Breast epithelium (tissue), 3 donors: ENCODE results near the gene TIAM2.

ENCODE experiments used
- CTCF ChIP-seq, 3 donors: fragments of 450-650 bp; IDR thresholded peaks; one replicate each; pipeline ENCODE4 v1.5.1; 2016 to 2017; ENCODE audit warnings: antibody characterized with exemption in 3 of 3, mild to moderate bottlenecking in 3 of 3, moderate library complexity in 3 of 3
- POLR2AphosphoS5 ChIP-seq, 3 donors: sonication (generic); formaldehyde crosslinking; IDR thresholded peaks; one replicate each; pipeline ENCODE4 v1.6.1; 2017; ENCODE audit warnings: antibody characterized with exemption in 3 of 3

GRCh38 chr6:155056756-155057155 is 61.6 kb downstream of the TIAM2 start:
- no peak for TF ChIP-seq CTCF (IDR thresholded peaks at IDR 0.05)
- no peak for TF ChIP-seq POLR2AphosphoS5 (IDR thresholded peaks at IDR 0.05)
